A204.1 (cell line): ENCODE data around the gene RELA.
"Not testable (repeated sequence)": the region's sequence is repeated elsewhere in the genome, so short reads cannot be mapped to it uniquely, and the experiment has no call there.

Experiments used
- FAIRE-seq: peaks from 2 replicates; lab custom pipeline; 2012; peaks lifted over from hg19 to GRCh38; lab: Jason Lieb, UNC

RELA gene

GRCh38 chr11:65663639-65664200, 1.0 kb upstream of the RELA start:
- FAIRE-seq: no peak

- no peak for FAIRE-seq
Observed at GRCh38 chr11:65662247-65662798, 393 bp downstream of the RELA start.

- no peak for FAIRE-seq
Observed at GRCh38 chr11:65661599-65662246, 993 bp downstream of the RELA start.

DNA sequence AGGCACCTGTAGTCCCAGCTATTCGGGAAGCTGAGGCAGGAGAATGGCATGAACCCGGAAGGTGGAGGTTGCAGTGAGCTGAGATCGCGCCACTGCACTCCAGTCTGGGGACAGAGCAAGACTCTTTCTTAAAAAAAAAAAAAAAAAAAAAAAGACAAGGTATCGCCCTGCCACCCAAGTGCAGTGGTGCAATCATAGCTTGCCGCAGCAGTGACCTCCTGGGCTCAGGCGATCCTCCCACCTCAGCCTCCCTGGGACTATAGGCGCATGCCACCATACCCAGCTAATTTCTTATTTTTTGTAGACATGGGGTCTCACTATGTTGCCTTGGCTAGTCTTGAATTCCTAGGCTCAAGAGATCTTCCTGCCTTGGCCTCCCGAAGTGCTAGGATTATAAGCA, 1.8 kb downstream of the RELA start:
- FAIRE-seq: not testable (repeated sequence)

GRCh38 chr11:65660038-65660437, 2.7 kb downstream of the RELA start:
- no peak for FAIRE-seq

GRCh38 chr11:65658174-65659021, 4.3 kb downstream of the RELA start:
- no peak for FAIRE-seq

GRCh38 chr11:65657426-65657825, 5.3 kb downstream of the RELA start:
- no peak for FAIRE-seq

- FAIRE-seq: no peak
Observed at GRCh38 chr11:65655570-65656332, 7.0 kb downstream of the RELA start.

GRCh38 chr11:65654375-65655349, 8.1 kb downstream of the RELA start:
- FAIRE-seq: no peak

DNA sequence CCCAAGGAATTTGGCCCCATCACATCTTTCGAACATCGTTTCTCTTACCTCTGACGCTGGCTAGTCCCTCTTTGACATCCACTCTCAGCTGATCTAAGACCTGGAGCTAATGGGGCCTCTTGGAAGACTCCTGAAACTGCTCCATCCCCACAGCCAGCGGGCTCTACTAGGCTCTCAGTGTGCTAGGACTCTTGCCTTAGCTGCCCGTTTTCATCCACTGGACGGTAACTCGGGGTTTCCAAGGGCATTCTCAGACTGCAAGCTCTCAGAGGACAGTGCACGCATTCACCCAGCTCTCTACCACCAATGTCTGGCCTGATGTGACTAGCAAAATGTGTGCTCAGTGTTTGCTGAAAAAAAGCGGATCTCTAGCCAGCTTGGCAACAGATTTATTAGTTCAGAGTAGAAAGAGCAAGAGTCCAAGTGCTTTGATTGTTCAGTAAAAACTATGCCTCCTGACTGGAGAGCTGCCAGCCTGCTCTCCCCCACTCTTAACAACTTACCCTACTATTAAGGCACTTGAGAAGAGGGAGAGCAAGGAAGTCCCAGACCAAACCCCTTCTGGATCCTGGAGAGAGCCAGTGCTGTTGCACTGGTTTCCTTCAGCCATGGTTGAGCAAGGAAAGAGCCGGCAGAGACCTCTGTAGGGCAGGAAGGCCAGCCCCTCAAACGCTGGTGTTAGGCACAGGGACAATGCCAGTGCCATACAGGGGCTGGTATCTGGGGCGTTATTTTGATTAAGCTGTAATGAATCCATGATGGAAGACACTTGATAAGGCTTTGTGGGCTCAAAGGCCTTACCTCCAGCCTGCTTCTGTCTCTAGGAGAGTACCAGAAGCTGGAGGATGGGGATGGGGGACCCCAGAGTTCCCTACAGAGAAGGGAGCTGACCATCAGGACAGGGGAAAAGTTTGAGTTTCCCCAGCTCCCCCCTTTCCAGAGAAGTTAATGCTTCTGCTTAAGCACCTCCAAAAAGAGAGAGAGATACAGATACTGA, 9.2 kb downstream of the RELA start:
- FAIRE-seq: no peak

GRCh38 chr11:65652511-65653228, 10.0 kb downstream of the RELA start:
- FAIRE-seq: no peak

- FAIRE-seq: no peak
Observed at GRCh38 chr11:65651589-65652510, 10.9 kb downstream of the RELA start.

DNA sequence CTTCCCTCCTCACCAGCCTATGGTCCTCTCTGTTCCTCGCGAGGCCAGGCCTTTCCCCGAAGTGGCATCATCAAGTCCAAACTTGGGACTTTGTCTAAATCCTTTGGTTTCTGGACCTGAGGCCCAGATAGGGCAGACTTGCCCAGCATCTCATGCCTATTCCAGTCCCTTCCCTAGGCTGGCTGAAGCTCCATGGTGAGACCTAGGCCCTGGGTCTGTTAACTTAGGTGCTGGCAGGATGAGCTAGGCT, 11.5 kb downstream of the RELA start:
- no peak for FAIRE-seq

DNA sequence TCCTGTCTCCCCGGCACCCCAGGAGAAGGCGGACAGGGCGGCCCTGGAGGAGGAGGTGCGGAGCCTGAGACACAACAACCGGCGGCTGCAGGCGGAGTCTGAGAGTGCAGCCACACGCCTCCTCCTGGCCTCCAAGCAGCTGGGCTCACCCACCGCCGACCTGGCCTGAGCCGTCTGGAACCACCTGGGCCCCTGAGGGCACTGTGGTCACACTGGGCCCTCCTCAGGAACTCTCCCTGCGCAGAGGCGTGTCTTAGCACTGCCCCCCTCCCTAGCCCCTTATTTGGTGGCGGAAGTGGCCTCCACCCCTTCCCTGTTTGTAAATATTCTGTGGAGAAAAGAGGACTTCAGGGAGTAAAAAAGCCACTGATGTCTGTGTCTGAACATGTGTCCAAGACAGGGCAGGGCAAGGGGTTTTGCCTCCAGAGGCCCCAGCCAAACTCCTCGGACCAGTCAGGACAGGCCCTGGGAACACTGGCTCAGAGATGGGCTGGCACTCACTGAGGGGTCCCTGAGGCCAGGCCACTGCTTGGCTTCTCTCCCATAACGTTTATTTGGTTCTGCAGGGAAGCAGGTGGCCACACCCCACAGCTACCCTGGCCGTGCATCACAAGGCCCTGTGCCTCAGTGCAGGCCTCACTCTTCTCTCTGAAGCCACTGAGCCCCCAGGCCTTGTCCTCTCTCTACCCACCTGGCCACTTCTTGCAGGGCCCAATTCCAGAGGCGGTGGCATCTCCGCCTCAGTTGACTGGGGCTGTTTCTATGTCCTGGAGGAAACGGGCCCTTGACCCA, 12.0 kb downstream of the RELA start:
- no peak for FAIRE-seq

DNA sequence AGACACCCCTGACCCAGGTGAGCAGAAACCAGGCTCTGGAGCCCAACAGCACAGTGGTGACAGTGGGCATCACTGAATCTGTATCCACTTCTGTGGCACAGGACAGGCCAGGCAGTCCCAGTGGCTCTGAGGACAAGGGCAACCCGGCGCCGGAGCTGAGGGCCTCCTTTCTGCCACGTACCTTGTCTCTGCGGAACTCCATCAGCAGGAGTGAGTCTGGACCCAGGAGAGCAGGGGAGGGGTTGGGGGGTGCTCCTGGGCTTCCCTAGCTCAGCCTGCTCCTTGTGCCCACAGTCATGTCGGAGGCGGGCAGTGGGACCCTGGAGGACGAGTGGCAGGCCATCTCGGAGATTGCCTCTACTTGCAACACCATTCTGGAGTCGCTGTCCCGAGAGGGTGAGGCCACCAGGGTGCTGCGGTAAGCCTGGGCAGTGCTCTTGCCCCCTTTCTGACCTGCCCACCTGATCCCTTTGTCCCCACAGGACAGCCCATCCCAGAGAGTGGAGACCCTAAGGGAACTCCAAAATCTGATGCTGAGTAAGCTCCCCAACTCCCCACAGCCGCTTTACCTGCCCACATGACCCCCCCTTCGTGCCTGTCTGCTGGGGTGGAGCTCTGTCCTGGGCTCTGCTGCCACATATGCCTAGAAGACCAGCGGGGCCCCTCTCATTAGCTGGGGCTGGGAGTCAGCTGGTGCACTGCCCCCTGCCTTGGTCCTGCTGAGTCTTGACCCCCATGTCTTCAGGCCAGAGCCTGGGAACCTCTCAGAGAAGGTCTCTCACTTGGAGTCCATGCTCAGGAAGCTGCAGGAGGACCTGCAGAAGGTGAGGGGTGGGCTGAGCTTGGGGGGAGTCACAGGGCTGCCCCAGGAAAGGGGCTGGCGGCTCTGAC, 12.8 kb downstream of the RELA start:
- no peak for FAIRE-seq

DNA sequence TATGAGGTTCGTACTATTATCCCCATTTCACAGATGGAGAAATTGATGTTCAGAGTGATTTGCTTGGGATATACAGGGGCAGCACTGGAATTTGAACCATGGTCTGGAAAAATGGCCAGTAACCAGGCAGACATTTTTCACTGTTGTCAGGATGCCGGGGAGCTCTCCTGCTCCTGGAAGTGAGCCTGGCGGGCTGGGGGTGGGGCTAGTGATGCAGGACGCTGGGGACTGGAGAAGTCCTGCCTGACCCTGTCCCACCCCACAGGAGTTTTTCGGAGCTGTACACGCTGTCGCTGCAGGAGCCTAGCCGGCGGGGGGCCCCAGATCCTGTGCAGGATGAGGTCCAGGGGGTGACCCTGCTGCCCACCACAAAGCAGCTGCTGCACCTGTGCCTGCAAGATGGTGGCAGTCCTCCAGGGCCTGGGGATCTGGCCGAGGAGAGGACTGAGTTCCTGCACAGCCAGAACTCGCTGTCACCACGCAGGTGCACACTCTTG, 13.7 kb downstream of the RELA start:
- no peak for FAIRE-seq
